IgD-negative memory B cell (primary cell): Measurements from ENCODE around the gene PARG. TPM values are rescaled to one million over a fixed set of nuclear protein-coding genes. Genes with fewer than 3 reads are reported as not detected.
"Not testable (repeated sequence)": the region's sequence is repeated elsewhere in the genome, so short reads cannot be mapped to it uniquely, and the experiment has no call there.

Experiments used
- H3K27ac Mint-ChIP-seq, 3 donors: one replicate each; pipeline ENCODE4 v1.8.0; 2020 to 2022; ENCODE audit warnings: mild to moderate bottlenecking in 3 of 3, mixed read lengths in 3 of 3, moderate library complexity in 1 of 3
- H3K27me3 Mint-ChIP-seq: one replicate; pipeline ENCODE4 v1.8.0; 2021; ENCODE audit warnings: mixed read lengths
- H3K36me3 Mint-ChIP-seq: one replicate; pipeline ENCODE4 v1.8.0; 2020; ENCODE audit warnings: mild to moderate bottlenecking, mixed read lengths
- H3K4me1 Mint-ChIP-seq, 3 donors: one replicate each; pipeline ENCODE4 v1.8.0; 2020 to 2022; ENCODE audit warnings: mixed read lengths in 3 of 3, mild to moderate bottlenecking in 1 of 3
- H3K4me3 Mint-ChIP-seq, 4 donors: one replicate each; pipeline ENCODE4 v1.8.0; 2020 to 2022; ENCODE audit warnings: mild to moderate bottlenecking in 4 of 4, mixed read lengths in 4 of 4, moderate library complexity in 3 of 4
- H3K9me3 Mint-ChIP-seq, 3 donors: one replicate each; pipeline ENCODE4 v1.8.0; 2020 to 2021; ENCODE audit warnings: mixed read lengths in 3 of 3, mild to moderate bottlenecking in 1 of 3
- polyA plus RNA-seq: library from polyadenylated mRNA; unstranded; fragments of 300-500 nt; fragmentation: Illumina TruSeq; gene quantifications from one replicate; pipeline ENCODE4 v1.2.3, GENCODE V29; 2021

Gene PARG
- polyA plus RNA-seq, 1 donor from 2014 or later, result 16.7 TPM

DNA sequence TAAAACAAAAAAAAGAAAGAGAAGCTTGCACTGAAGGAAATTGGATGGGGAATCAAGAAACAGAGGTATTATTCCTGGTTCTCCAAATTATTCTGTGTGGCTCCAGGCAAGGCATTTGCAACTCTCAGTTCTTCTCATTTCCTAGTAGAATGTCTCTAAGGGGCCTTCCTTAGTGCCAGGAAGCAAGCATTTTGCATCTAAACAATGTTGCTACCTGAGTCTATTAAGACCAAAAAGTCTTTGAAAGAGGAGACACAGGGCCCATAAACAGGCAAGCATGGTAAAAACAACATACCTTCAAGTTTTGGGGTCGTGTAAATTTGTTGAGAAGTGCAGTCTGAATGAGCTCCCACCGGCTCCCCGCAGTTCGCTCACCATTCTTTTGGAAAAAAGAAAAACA lies 19.8 kb downstream of the PARG start:
- H3K4me3 Mint-ChIP-seq, H3K4me1 Mint-ChIP-seq, H3K9me3 Mint-ChIP-seq, H3K27ac Mint-ChIP-seq, H3K27me3 Mint-ChIP-seq, H3K36me3 Mint-ChIP-seq: not testable (repeated sequence)

- H3K4me1 Mint-ChIP-seq, H3K27me3 Mint-ChIP-seq: not testable (repeated sequence)
Measured at GRCh38 chr10:49917927-49918326, 23.9 kb downstream of the PARG start.

DNA sequence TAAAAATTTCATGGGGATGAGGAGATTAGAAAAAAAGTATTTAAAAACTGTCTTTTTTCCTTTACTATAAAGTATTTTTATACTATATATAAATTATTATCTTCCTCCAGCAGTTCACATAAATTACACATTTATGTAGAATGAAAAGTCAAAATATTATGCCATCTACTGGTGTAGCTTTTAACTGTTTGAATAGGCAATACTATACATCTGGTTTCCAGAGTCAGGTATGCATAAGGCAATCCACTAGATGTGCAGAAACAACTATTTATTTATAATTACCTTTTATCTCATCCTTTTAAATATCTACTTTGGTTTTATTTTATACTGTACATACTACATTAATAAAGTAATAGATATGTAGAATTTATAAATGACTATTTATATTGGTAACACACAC lies 25.4 kb downstream of the PARG start:
- H3K9me3 Mint-ChIP-seq, H3K4me1 Mint-ChIP-seq, H3K27me3 Mint-ChIP-seq, H3K36me3 Mint-ChIP-seq, H3K27ac Mint-ChIP-seq, H3K4me3 Mint-ChIP-seq: not testable (repeated sequence)

More at GRCh38 chr10:49917927-49918326, 23.9 kb downstream of the PARG start:
- H3K9me3 Mint-ChIP-seq, H3K27ac Mint-ChIP-seq, H3K36me3 Mint-ChIP-seq, H3K4me3 Mint-ChIP-seq: not testable (repeated sequence)

- not testable (repeated sequence) for H3K9me3 Mint-ChIP-seq, H3K27ac Mint-ChIP-seq, H3K27me3 Mint-ChIP-seq, H3K4me1 Mint-ChIP-seq, H3K4me3 Mint-ChIP-seq, H3K36me3 Mint-ChIP-seq
Measured at GRCh38 chr10:49910295-49910694, 31.5 kb downstream of the PARG start.

DNA sequence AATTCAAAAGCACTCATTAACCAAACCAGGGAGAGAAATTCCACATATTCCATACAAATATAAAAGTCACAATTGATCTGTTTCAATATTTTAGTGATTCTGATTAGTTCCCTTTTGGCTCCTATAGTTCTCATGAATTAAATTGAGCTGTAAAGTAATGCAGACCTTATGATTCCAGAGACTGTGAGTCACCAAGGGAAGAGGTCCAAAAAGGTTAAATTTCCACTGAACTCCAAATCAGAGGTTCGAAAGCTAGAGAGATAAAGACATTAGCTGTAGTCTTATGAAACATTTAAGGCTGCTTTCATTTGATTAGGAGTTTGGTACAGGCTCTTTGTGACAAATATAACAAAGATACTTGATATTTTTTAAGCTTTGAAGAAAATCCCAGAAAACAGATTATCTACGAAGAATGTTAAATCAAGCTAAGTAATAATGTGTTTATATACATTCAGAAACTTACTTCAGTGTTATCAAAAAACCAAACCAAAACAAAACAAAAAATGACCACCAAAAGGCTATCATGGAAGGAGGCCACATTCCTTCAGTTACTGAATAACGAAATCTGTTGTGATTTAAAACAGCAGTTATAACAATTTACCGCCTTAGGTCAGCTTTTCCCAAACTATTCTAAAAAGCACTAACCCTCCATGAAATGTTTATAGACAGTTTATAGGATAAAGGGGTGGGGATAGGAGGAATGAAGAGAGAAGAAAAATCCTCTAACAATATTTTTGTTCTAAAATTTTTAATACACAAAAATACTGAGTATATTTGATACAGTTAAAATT lies 33.3 kb downstream of the PARG start:
- H3K36me3 Mint-ChIP-seq, H3K4me1 Mint-ChIP-seq, H3K27me3 Mint-ChIP-seq, H3K4me3 Mint-ChIP-seq, H3K9me3 Mint-ChIP-seq, H3K27ac Mint-ChIP-seq: not testable (repeated sequence)

- H3K27ac Mint-ChIP-seq, result not testable (repeated sequence)
Measured at GRCh38 chr10:49903829-49904228, 38.0 kb downstream of the PARG start.

GRCh38 chr10:49900406-49900805 lies 41.4 kb downstream of the PARG start:
- not testable (repeated sequence) for H3K9me3 Mint-ChIP-seq, H3K4me1 Mint-ChIP-seq, H3K27ac Mint-ChIP-seq, H3K36me3 Mint-ChIP-seq, H3K4me3 Mint-ChIP-seq, H3K27me3 Mint-ChIP-seq

More at GRCh38 chr10:49903829-49904228, 38.0 kb downstream of the PARG start:
- H3K27me3 Mint-ChIP-seq, H3K36me3 Mint-ChIP-seq, H3K9me3 Mint-ChIP-seq, H3K4me1 Mint-ChIP-seq: not testable (repeated sequence)
- peak overlapping the region in 1 of 4 donors; percentile 19 for H3K4me3 Mint-ChIP-seq

DNA sequence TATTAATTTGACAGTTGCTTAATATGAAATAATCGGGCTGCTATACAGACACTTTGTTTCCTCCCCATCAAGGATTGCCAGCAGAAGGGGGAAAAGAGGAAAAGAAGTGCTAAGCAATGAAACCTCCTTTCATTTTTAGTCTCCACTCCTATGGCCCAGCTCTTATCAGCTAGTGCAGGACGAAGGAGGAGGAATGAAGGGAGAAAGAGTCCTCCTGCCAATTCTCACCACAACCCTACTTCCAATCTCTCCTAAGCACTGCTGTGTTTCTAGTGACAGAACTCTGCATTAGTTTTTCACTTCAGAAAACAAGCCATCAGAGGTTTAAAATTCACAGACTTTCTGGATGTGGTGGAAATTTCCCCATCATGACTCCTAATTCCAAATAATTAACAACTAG lies 41.8 kb downstream of the PARG start:
- not testable (repeated sequence) for H3K27ac Mint-ChIP-seq, H3K27me3 Mint-ChIP-seq, H3K4me1 Mint-ChIP-seq, H3K4me3 Mint-ChIP-seq, H3K9me3 Mint-ChIP-seq, H3K36me3 Mint-ChIP-seq

DNA sequence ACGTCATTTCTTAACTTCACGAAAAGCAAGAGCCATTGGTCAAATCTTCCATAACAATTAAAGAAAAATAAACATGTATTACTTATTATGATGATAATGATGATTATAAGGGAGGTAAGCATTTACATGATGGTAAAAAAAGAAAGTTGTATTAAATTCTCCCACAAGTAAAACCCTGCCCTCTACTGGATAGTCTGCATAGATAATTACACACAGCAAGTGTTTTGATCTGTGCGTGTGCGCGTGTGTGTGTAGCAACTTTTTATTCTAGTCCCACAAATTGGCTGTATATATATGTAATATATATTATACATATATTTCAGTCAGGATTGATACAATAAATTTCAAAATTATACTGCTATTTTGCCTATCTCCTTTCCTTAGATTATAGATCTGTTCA lies 51.8 kb downstream of the PARG start:
- not testable (repeated sequence) for H3K27ac Mint-ChIP-seq, H3K4me3 Mint-ChIP-seq, H3K9me3 Mint-ChIP-seq, H3K36me3 Mint-ChIP-seq, H3K27me3 Mint-ChIP-seq, H3K4me1 Mint-ChIP-seq

GRCh38 chr10:49884739-49885331 lies 57.0 kb downstream of the PARG start:
- H3K4me3 Mint-ChIP-seq, H3K36me3 Mint-ChIP-seq, H3K4me1 Mint-ChIP-seq, H3K27ac Mint-ChIP-seq, H3K9me3 Mint-ChIP-seq, H3K27me3 Mint-ChIP-seq: not testable (repeated sequence)

- H3K4me3 Mint-ChIP-seq, H3K4me1 Mint-ChIP-seq, H3K9me3 Mint-ChIP-seq, H3K36me3 Mint-ChIP-seq, H3K27ac Mint-ChIP-seq, H3K27me3 Mint-ChIP-seq: not testable (repeated sequence)
Measured at GRCh38 chr10:49883852-49884251, 58.0 kb downstream of the PARG start.

GRCh38 chr10:49882327-49882726 lies 59.5 kb downstream of the PARG start:
- not testable (repeated sequence) for H3K4me3 Mint-ChIP-seq, H3K4me1 Mint-ChIP-seq

GRCh38 chr10:49872740-49873139 lies 69.1 kb downstream of the PARG start:
- H3K4me1 Mint-ChIP-seq, result not testable (repeated sequence)

More at GRCh38 chr10:49882327-49882726, 59.5 kb downstream of the PARG start:
- not testable (repeated sequence) for H3K27me3 Mint-ChIP-seq, H3K27ac Mint-ChIP-seq, H3K9me3 Mint-ChIP-seq, H3K36me3 Mint-ChIP-seq

GRCh38 chr10:49871462-49871861 lies 70.4 kb downstream of the PARG start:
- H3K4me3 Mint-ChIP-seq, H3K9me3 Mint-ChIP-seq, H3K27ac Mint-ChIP-seq, H3K4me1 Mint-ChIP-seq, H3K36me3 Mint-ChIP-seq, H3K27me3 Mint-ChIP-seq: not testable (repeated sequence)

More at GRCh38 chr10:49872740-49873139, 69.1 kb downstream of the PARG start:
- not testable (repeated sequence) for H3K4me3 Mint-ChIP-seq, H3K36me3 Mint-ChIP-seq, H3K27me3 Mint-ChIP-seq, H3K27ac Mint-ChIP-seq, H3K9me3 Mint-ChIP-seq

GRCh38 chr10:49859933-49860332 lies 81.9 kb downstream of the PARG start:
- H3K9me3 Mint-ChIP-seq, H3K36me3 Mint-ChIP-seq, H3K4me3 Mint-ChIP-seq, H3K4me1 Mint-ChIP-seq, H3K27me3 Mint-ChIP-seq, H3K27ac Mint-ChIP-seq: not testable (repeated sequence)

- not testable (repeated sequence) for H3K36me3 Mint-ChIP-seq, H3K9me3 Mint-ChIP-seq, H3K27me3 Mint-ChIP-seq, H3K27ac Mint-ChIP-seq, H3K4me1 Mint-ChIP-seq, H3K4me3 Mint-ChIP-seq
Measured at GRCh38 chr10:49858697-49859382, 83.0 kb downstream of the PARG start.
